ENCODE measurements around the gene PIP4P1.

Gene PIP4P1

DNA sequence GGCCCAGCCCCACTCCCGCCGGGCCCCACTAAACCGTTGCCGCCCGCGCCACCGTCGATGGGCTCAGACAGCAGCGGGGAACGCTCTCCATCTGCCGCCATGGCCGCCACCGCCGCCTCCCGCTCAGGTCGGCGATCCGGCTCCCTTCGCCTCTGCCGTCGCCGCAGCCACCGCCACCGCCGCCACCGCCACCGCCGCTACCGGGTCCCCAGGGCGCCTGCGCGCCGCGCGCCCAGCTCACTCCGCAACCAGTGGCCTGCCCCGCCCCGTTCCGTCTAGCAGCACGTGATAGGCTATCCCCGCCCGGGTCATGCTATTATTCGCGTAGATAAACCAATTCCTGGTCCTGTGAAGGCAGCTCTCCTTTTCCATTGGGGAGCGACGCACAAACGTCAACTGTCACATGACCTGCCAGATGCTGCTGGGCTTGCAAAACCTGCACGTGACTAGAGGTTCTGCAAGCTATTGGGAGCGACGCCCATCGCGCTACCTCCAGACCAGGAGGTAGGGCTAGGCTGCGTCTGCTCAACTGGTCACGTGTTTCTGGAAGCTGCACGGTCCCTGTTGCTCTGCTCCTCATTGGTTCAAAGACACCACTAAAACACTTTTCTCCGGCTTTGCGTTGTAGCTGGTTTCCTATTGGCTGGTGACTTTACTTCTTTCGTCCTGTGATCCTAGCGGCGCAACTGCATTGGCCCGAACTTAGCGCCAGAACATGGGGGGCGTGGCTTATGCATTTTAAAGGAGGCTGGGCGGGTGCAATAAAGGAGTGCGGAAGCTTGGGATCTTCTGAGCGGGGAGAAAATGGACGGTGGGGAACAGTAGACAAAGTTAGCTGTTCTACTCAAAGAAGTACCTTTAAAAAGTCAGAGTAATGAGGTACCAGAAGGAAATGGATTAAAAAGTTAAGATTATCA lies at the start of gene PIP4P1 (continued):
- TF ChIP-seq PRDM10 (tag by site-specific recombination; IDR thresholded peaks at IDR 0.05): peak; percentile 66
- no peak for TF ChIP-seq ZNF510 (tag by site-specific recombination; IDR thresholded peaks at IDR 0.05; ENCODE audit: insufficient replicate concordance)
- peak; percentile 58; the same call in 1 of the 2 replicates for TF ChIP-seq ZBTB8A (tag by site-specific recombination; IDR thresholded peaks at IDR 0.05)
- TF ChIP-seq ZNF311 (tag by site-specific recombination; IDR thresholded peaks at IDR 0.05; ENCODE audit: borderline replicate concordance): no peak
- peak; percentile 90; the same call in 1 of the 2 replicates for TF ChIP-seq HOXD13 (CRISPR knock-in tag; IDR thresholded peaks at IDR 0.05; ENCODE audit: borderline replicate concordance)
- TF ChIP-seq ZBTB17 (tag by site-specific recombination; IDR thresholded peaks at IDR 0.05): peak; percentile 89
- peak; percentile 92 for TF ChIP-seq ZNF366 (tag by site-specific recombination; conservative IDR thresholded peaks at IDR 0.05)
- TF ChIP-seq ZNF776 (tag by site-specific recombination; IDR thresholded peaks at IDR 0.05; ENCODE audit: borderline replicate concordance): no peak
- TF ChIP-seq ZNF580 (tag by site-specific recombination; IDR thresholded peaks at IDR 0.05): peak; percentile 100
- no peak for TF ChIP-seq ZNF792 (tag by site-specific recombination; IDR thresholded peaks at IDR 0.05)
- no peak for TF ChIP-seq ZNF560 (tag by site-specific recombination; IDR thresholded peaks at IDR 0.05; ENCODE audit: borderline replicate concordance)
- TF ChIP-seq GLIS1 (tag by site-specific recombination; IDR thresholded peaks at IDR 0.05): peak; percentile 64

DNA sequence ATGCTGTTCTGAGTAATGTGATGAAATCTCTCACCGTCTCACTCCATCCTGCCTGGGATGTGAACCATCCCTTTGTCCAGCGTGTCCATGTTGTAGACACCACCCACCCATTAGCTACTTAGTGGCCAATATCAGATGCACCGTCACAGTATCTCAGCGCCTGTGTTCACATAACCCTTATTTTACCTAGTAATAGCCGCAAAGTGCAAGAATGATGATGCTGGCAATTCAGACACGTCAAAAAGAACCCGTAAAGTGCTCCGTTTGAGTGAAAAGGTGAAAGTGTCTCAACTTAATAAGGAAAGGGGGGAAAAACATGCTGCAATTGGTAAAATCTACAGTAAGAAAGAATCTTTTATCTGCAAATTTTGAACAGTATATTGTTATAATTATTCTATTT lies 47.1 kb upstream of the PIP4P1 start:
- H3K9me3 ChIP-seq (ENCODE audit: control insufficient read depth, insufficient read depth, low read depth, low read length): no peaks in the 10 kb centered on the region
- POLR2A ChIA-PET: no interaction called here
- no peaks in the 10 kb centered on the region for H3K4me1 ChIP-seq (ENCODE audit: control insufficient read depth, insufficient read depth, low read length)
- H3K4me3 ChIP-seq (ENCODE audit: low read depth, low read length): no peak overlapping the region
- TF ChIP-seq ZIC2 (tag by site-specific recombination; IDR thresholded peaks at IDR 0.05) (no peak), ZNF555 (tag by site-specific recombination; conservative IDR thresholded peaks at IDR 0.05) (no peak), KLF10 (tag by site-specific recombination; IDR thresholded peaks at IDR 0.05) (no peak), ZNF513 (tag by site-specific recombination; IDR thresholded peaks at IDR 0.05) (no peak), TSHZ1 (tag by site-specific recombination; IDR thresholded peaks at IDR 0.05; ENCODE audit: borderline replicate concordance) (no peak), ZNF292 (tag by site-specific recombination; IDR thresholded peaks at IDR 0.05; ENCODE audit: borderline replicate concordance, low read depth) (no peak), MEIS1 (CRISPR knock-in tag; IDR thresholded peaks at IDR 0.05; ENCODE audit: borderline replicate concordance) (no peak), ZXDB (tag by site-specific recombination; IDR thresholded peaks at IDR 0.05) (no peak), ZNF23 (tag by site-specific recombination; IDR thresholded peaks at IDR 0.05; ENCODE audit: borderline replicate concordance) (no peak), HOXD13 (CRISPR knock-in tag; IDR thresholded peaks at IDR 0.05; ENCODE audit: borderline replicate concordance) (no peak), YY1 (tag by site-specific recombination; IDR thresholded peaks at IDR 0.05) (no peak)
- CTCF ChIA-PET: interaction anchor here (1.0 kb wide), 1 partner anchor 91 kb away, joined by 3 read pairs; no protein-coding TSS in a partner anchor
- no peaks in the 10 kb centered on the region for H3K36me3 ChIP-seq (ENCODE audit: control insufficient read depth in 2 of 2, insufficient read depth in 1 of 2, low read length in 2 of 2)
- no peak overlapping the region for H3K27ac ChIP-seq (ENCODE audit: extremely low read depth, low read depth, low read length)
